Keratinocyte (primary cell): Measurements from ENCODE around the gene SYPL2. TPM values are rescaled to one million over a fixed set of nuclear protein-coding genes. Genes with fewer than 3 reads are reported as not detected.

Experiments
- DNase-seq: peaks from one replicate; pipeline ENCODE4 v3.0.0-alpha.2; 2011; ENCODE audit warnings: low read depth, missing footprints, low spot score
- FAIRE-seq: peaks from 2 replicates; lab custom pipeline; 2011; peaks lifted over from hg19 to GRCh38; lab: Jason Lieb, UNC
- H2AFZ ChIP-seq: 2 replicates; pipeline ENCODE4 v1.6.0; 2012; ENCODE audit warnings: low read length, control low read depth, inconsistent platforms; ENCODE audit not compliant: control insufficient read depth
- H3K27ac ChIP-seq: 2 replicates; pipeline ENCODE4 v1.5.1; 2011; ENCODE audit warnings: low read length; ENCODE audit not compliant: control insufficient read depth, insufficient read depth
- H3K27me3 ChIP-seq: 3 replicates; pipeline ENCODE4 v1.6.0; 2011; ENCODE audit warnings: low read length; ENCODE audit not compliant: control insufficient read depth, insufficient read depth; ENCODE audit errors: extremely low read depth
- H3K36me3 ChIP-seq, 2 experiments: 2 replicates in 1 of 2; 3 replicates in 1 of 2; pipeline ENCODE4 v1.5.1; 2011; ENCODE audit warnings: low read length in 2 of 2, mild to moderate bottlenecking in 1 of 2; ENCODE audit not compliant: control insufficient read depth in 2 of 2, insufficient read depth in 2 of 2; ENCODE audit errors: extremely low read depth in 1 of 2
- H3K4me1 ChIP-seq: 3 replicates; pipeline ENCODE4 v1.5.1; 2011; ENCODE audit warnings: low read length; ENCODE audit not compliant: control insufficient read depth, insufficient read depth; ENCODE audit errors: extremely low read depth
- H3K4me2 ChIP-seq: 3 replicates; pipeline ENCODE4 v1.6.0; 2011; ENCODE audit warnings: low read depth, low read length; ENCODE audit not compliant: control insufficient read depth, insufficient read depth; ENCODE audit errors: extremely low read depth
- H3K4me3 ChIP-seq, 3 experiments: fragments of 200-600 bp in 1 of 3; sonication (generic) in 1 of 3; 2 replicates in 2 of 3; 3 replicates in 1 of 3; pipeline ENCODE4 v1.5.1; 2011 to 2016; ENCODE audit warnings: low read length in 3 of 3, mild to moderate bottlenecking in 3 of 3, control low read depth in 2 of 3, inconsistent platforms in 1 of 3, low read depth in 1 of 3, mixed read lengths in 1 of 3, mixed run types in 1 of 3, moderate library complexity in 1 of 3; ENCODE audit not compliant: control insufficient read depth in 2 of 3, insufficient read depth in 2 of 3; ENCODE audit errors: extremely low read depth in 1 of 3
- H3K79me2 ChIP-seq: 2 replicates; pipeline ENCODE4 v1.6.0; 2012; ENCODE audit warnings: low read length; ENCODE audit not compliant: control insufficient read depth, insufficient read depth
- H3K9ac ChIP-seq: 3 replicates; pipeline ENCODE4 v1.6.0; 2011; ENCODE audit warnings: low read length; ENCODE audit not compliant: control insufficient read depth, insufficient read depth; ENCODE audit errors: extremely low read depth
- H3K9me1 ChIP-seq: 3 replicates; pipeline ENCODE4 v1.6.0; 2011; ENCODE audit warnings: low read length; ENCODE audit not compliant: control insufficient read depth, insufficient read depth; ENCODE audit errors: extremely low read depth
- H3K9me3 ChIP-seq: 2 replicates; pipeline ENCODE4 v1.5.1; 2012; ENCODE audit warnings: low read depth, low read length; ENCODE audit not compliant: control insufficient read depth
- H4K20me1 ChIP-seq: 3 replicates; pipeline ENCODE4 v1.6.0; 2011; ENCODE audit warnings: low read length; ENCODE audit not compliant: control insufficient read depth, insufficient read depth; ENCODE audit errors: extremely low read depth
- EZH2 ChIP-seq: IDR thresholded peaks from one replicate; pipeline ENCODE4 v1.6.1; 2012; ENCODE audit warnings: inconsistent platforms, mild to moderate bottlenecking, low read length, moderate library complexity
- dilution Hi-C: fragments of 300-500 bp; cut with MboI; formaldehyde crosslinking; loops from one replicate; pipeline ENCODE4 v1.7.0; 2020; ENCODE audit warnings: low sequenced_read_pairs; ENCODE audit not compliant: extremely low pct_ligation_motif_present
- polyA plus RNA-seq, 5 experiments: library from polyadenylated mRNA; depleted of rRNA in 3 of 5; stranded (reverse) in 3 of 5; stranded (forward) in 1 of 5; unstranded in 1 of 5; fragments of >200 nt; gene quantifications; 1 replicate in 1 of 5; 2 replicates in 3 of 5; 3 replicates in 1 of 5; pipeline versions ENCODE4 v1.2.1 to v1.2.3, GENCODE V29; 2011 to 2012; ENCODE audit warnings: missing spikeins in 2 of 5, low read depth in 1 of 5, low replicate concordance in 1 of 5
- TF ChIP-seq, protein P1 (sequence below), 3 experiments: IDR thresholded peaks in 1 of 3; conservative IDR thresholded peaks in 1 of 3; optimal IDR thresholded peaks in 1 of 3; 2 replicates in 2 of 3; 3 replicates in 1 of 3; pipeline versions ENCODE3 to v1.5.1; 2011; ENCODE audit warnings: low read length in 3 of 3, mild to moderate bottlenecking in 3 of 3, moderate library complexity in 2 of 3, control low read depth in 1 of 3, inconsistent platforms in 1 of 3; ENCODE audit not compliant: insufficient read depth in 2 of 3; ENCODE audit errors: extremely low read depth in 1 of 3

The SYPL2 gene
- polyA plus RNA-seq, 1 donor (not counting 4 experiments of a cell fraction or from before 2014, with no cell fraction given): not detected

DNA sequence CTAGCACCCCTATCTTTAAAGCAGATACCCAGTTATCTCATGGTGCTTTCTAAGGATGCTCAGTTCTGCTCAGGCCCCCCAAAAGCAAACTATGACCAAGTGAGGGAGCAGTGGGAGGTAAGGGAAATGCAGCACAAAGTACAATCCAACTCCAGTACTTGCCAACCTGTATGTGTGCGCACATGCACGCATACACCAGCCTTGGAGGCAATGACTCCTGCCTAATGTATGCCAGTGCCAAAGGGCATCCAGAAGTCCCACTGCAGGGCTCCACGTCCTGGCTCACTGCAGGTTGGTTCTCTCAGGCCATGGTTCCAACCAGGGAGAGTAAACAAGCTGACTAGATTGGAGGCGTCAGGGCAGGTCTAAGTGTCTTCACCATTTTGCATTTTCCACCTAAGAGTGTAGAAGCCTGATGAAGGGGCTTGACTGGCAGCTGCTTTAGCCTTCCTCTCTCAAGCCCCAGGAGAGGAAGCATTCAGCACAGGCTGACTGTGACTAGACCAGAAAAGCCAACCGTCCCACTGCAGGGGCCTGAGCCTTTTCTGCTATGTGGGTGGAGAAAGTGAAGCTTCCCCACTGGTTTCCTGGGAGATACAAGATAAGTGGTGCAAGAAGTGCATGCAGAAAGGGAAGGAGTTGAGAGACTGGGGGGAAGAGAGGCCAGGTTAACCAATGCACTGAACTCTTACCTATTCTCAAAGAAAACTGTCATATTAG is 35.5 kb downstream of the SYPL2 start:
- Histone ChIP-seq H3K9me3 (no peaks in the 10 kb centered on the region), H3K79me2 (no peaks in the 10 kb centered on the region), H3K27ac (no peak overlapping the region), H3K27me3 (no peaks in the 10 kb centered on the region), H3K9ac (no peak overlapping the region), H3K36me3 (peaks cover 0 to 4% of the 10 kb centered on the region in 2 experiments), H3K4me2 (no peak overlapping the region), H4K20me1 (no peaks in the 10 kb centered on the region), H3K4me1 (peaks cover 16% of the 10 kb centered on the region), H3K4me3 (no peak overlapping the region), H2AFZ (no peak overlapping the region), H3K9me1 (no peaks in the 10 kb centered on the region)
- TF ChIP-seq, protein P1, sequence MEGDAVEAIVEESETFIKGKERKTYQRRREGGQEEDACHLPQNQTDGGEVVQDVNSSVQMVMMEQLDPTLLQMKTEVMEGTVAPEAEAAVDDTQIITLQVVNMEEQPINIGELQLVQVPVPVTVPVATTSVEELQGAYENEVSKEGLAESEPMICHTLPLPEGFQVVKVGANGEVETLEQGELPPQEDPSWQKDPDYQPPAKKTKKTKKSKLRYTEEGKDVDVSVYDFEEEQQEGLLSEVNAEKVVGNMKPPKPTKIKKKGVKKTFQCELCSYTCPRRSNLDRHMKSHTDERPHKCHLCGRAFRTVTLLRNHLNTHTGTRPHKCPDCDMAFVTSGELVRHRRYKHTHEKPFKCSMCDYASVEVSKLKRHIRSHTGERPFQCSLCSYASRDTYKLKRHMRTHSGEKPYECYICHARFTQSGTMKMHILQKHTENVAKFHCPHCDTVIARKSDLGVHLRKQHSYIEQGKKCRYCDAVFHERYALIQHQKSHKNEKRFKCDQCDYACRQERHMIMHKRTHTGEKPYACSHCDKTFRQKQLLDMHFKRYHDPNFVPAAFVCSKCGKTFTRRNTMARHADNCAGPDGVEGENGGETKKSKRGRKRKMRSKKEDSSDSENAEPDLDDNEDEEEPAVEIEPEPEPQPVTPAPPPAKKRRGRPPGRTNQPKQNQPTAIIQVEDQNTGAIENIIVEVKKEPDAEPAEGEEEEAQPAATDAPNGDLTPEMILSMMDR (optimal IDR thresholded peaks at IDR 0.05 in 1 of 3, IDR thresholded peaks at IDR 0.05 in 1 of 3, conservative IDR thresholded peaks at IDR 0.05 in 1 of 3; ENCODE audit: extremely low read depth in 1 of 3, insufficient read depth in 2 of 3, low read length in 3 of 3): no peak
- no peak for TF ChIP-seq EZH2
- DNase-seq (no peak), FAIRE-seq (no peak)
- dilution Hi-C loops: no loop called here

- H3K4me2 ChIP-seq: no peak overlapping the region
- H3K4me1 ChIP-seq: peaks cover 16% of the 10 kb centered on the region
- TF ChIP-seq EZH2: no peak
- TF ChIP-seq, protein P1 (optimal IDR thresholded peaks at IDR 0.05 in 1 of 3, IDR thresholded peaks at IDR 0.05 in 1 of 3, conservative IDR thresholded peaks at IDR 0.05 in 1 of 3; ENCODE audit: extremely low read depth in 1 of 3, insufficient read depth in 2 of 3, low read length in 3 of 3): no peak
- no peaks in the 10 kb centered on the region for H3K9me3 ChIP-seq
- H3K9me1 ChIP-seq: no peaks in the 10 kb centered on the region
- peaks cover 0 to 3% of the 10 kb centered on the region in 2 experiments for H3K36me3 ChIP-seq
- no peak overlapping the region for H3K4me3 ChIP-seq
- H4K20me1 ChIP-seq: no peaks in the 10 kb centered on the region
- dilution Hi-C loops: no loop called here
- no peak overlapping the region for H2AFZ ChIP-seq
- FAIRE-seq: no peak
- H3K79me2 ChIP-seq: no peaks in the 10 kb centered on the region
- no peak overlapping the region for H3K9ac ChIP-seq
- no peak overlapping the region for H3K27ac ChIP-seq
- no peaks in the 10 kb centered on the region for H3K27me3 ChIP-seq
- no peak for DNase-seq
These were observed 36.1 kb downstream of the SYPL2 start for GRCh38 chr1:109502364-109502851.
